Hepatocyte (in vitro differentiated cells): Measurements from ENCODE around the gene OS9.

Experiments
- CTCF ChIP-seq: fragments of 200-600 bp; sonication (generic); IDR thresholded peaks from 2 replicates; pipeline ENCODE4 v1.5.1; 2016; ENCODE audit warnings: antibody characterized with exemption, mild to moderate bottlenecking; ENCODE audit not compliant: poor library complexity
- EZH2 ChIP-seq: fragments of 200-600 bp; sonication (generic); IDR thresholded peaks from 2 replicates; pipeline ENCODE4 v1.6.1; 2016; ENCODE audit warnings: antibody characterized with exemption, mild to moderate bottlenecking, borderline replicate concordance

DNA sequence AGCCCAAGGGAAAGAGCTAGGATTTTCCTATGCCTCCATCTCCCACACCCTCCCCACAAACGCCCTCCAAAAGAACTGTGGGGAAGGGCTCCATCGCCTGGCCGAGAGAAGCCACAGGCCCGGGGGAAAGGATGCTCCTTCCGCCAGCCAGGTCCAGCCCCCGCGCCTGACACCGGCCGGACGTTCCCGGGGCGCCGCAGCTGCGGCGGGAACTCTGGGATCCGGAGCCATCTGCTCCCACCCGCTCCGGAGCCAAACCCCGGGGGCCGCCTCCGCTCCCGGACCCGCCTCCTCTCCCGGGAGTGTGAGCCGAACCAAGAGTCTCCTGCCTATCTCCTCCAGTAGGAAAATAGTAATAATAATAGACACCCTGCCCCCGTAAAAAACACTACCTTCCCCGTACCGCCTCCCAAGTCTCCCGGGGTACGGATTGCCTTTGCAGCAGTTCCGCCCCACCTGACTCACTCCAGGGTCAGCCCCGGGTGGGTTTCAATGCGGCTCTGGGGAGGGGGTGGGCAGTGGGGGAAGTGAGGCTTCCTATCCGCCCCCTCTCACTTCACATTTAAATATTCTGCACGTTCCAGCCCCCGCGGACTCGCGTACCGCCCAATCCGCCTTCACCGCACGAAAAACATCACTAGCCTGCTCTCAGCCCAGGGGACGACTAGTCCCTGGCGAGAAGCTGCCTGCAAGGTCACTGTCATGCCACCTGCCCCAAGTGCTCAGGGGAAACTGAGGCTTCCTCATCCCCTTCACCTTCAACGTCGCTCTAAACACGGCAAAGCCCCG, 42.2 kb downstream of the OS9 start:
- peak; percentile 8 for TF ChIP-seq EZH2
- peak; percentile 37 for TF ChIP-seq CTCF
